ENCODE measurements around the gene ZNF446. TPM values are rescaled to one million over a fixed set of nuclear protein-coding genes. Genes with fewer than 3 reads are reported as not detected.

The ZNF446 gene
- polyA plus RNA-seq, 3 donors: 2.0 to 6.2 (median 2.2) TPM

- peaks cover 28 to 38% of the 10 kb centered on the region in 2 donors for H3K4me1 ChIP-seq (ENCODE audit: control insufficient read depth in 1 of 2, insufficient read depth in 2 of 2, low read length in 2 of 2)
- no peaks in the 10 kb centered on the region for H3K9me3 Mint-ChIP-seq
- peaks cover 44% of the 10 kb centered on the region for H3K79me2 ChIP-seq (ENCODE audit: insufficient read depth, low read length)
- no peak overlapping the region for H3K4me3 ChIP-seq (replicated peaks in 1 of 3; ENCODE audit: low read depth in 2 of 3, low read length in 3 of 3)
- WGBS (ENCODE audit: insufficient coverage): 83% methylated on average over 1 of the region's 2 CpGs
- no peak overlapping the region for H3K4me3 Mint-ChIP-seq
- no peak overlapping the region for H3K4me2 ChIP-seq (replicated peaks; ENCODE audit: extremely low read depth, low read length, poor library complexity, severe bottlenecking)
- peaks cover 0 to 2% (median 0%) of the 10 kb centered on the region in 3 donors for H3K27me3 Mint-ChIP-seq (ENCODE audit: low read depth in 3 of 3)
- H3K36me3 ChIP-seq (replicated peaks in 1 of 2; ENCODE audit: control insufficient read depth in 1 of 2, insufficient read depth in 2 of 2, low read length in 2 of 2): peaks cover 17 to 20% of the 10 kb centered on the region in 2 donors
- intact Hi-C loops (cut with micrococcal nuclease): no loop called here
- no peaks in the 10 kb centered on the region for H3K27me3 ChIP-seq (ENCODE audit: control insufficient read depth in 2 of 2, insufficient read depth in 2 of 2, low read length in 2 of 2)
- no peak overlapping the region for H2AFZ ChIP-seq (ENCODE audit: insufficient read depth, low read depth, low read length, poor library complexity, severe bottlenecking)
- H3K9ac ChIP-seq (ENCODE audit: insufficient read depth, low read length, poor library complexity, severe bottlenecking): no peak overlapping the region
- TF ChIP-seq, protein P1, sequence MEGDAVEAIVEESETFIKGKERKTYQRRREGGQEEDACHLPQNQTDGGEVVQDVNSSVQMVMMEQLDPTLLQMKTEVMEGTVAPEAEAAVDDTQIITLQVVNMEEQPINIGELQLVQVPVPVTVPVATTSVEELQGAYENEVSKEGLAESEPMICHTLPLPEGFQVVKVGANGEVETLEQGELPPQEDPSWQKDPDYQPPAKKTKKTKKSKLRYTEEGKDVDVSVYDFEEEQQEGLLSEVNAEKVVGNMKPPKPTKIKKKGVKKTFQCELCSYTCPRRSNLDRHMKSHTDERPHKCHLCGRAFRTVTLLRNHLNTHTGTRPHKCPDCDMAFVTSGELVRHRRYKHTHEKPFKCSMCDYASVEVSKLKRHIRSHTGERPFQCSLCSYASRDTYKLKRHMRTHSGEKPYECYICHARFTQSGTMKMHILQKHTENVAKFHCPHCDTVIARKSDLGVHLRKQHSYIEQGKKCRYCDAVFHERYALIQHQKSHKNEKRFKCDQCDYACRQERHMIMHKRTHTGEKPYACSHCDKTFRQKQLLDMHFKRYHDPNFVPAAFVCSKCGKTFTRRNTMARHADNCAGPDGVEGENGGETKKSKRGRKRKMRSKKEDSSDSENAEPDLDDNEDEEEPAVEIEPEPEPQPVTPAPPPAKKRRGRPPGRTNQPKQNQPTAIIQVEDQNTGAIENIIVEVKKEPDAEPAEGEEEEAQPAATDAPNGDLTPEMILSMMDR (IDR thresholded peaks at IDR 0.05): no peak
- H3K9me3 ChIP-seq (replicated peaks in 1 of 2; ENCODE audit: control insufficient read depth in 1 of 2, insufficient read depth in 1 of 2, low read length in 2 of 2): no peaks in the 10 kb centered on the region
- H3K27ac ChIP-seq (ENCODE audit: low read depth in 1 of 2, low read length in 2 of 2): no peak overlapping the region
- peaks cover 37% of the 10 kb centered on the region for H3K4me1 Mint-ChIP-seq
- peak overlapping the region in 3 of 7 donors; percentile 1 to 62 (median 4) for H3K27ac Mint-ChIP-seq
- H4K20me1 ChIP-seq (ENCODE audit: insufficient read depth, low read length): peaks cover 40% of the 10 kb centered on the region
- no peak for DNase-seq
- peaks cover 19 to 30% of the 10 kb centered on the region in 2 donors for H3K36me3 Mint-ChIP-seq
These were observed 39.1 kb downstream of the ZNF446 start for GRCh38 chr19:58515259-58515658.

- peaks cover 17 to 20% of the 10 kb centered on the region in 2 donors for H3K36me3 ChIP-seq (replicated peaks in 1 of 2; ENCODE audit: control insufficient read depth in 1 of 2, insufficient read depth in 2 of 2, low read length in 2 of 2)
- H3K9me3 ChIP-seq (replicated peaks in 1 of 2; ENCODE audit: control insufficient read depth in 1 of 2, insufficient read depth in 1 of 2, low read length in 2 of 2): no peaks in the 10 kb centered on the region
- 98% methylated on average over 23 of the region's 25 CpGs for WGBS (ENCODE audit: insufficient coverage)
- no peaks in the 10 kb centered on the region for H3K27me3 ChIP-seq (ENCODE audit: control insufficient read depth in 2 of 2, insufficient read depth in 2 of 2, low read length in 2 of 2)
- H3K27ac ChIP-seq (ENCODE audit: low read depth in 1 of 2, low read length in 2 of 2): no peak overlapping the region
- Mint-ChIP-seq H3K9me3 (peaks cover 0 to 3% (median 0%) of the 10 kb centered on the region in 7 donors), H3K27me3 (ENCODE audit: low read depth in 3 of 3) (peaks cover 0 to 3% (median 0%) of the 10 kb centered on the region in 3 donors), H3K4me1 (peaks cover 41% of the 10 kb centered on the region), H3K4me3 (no peak overlapping the region), H3K27ac (no peak overlapping the region), H3K36me3 (peaks cover 19 to 26% of the 10 kb centered on the region in 2 donors)
- TF ChIP-seq, protein P1 (IDR thresholded peaks at IDR 0.05): no peak
- intact Hi-C loops (cut with micrococcal nuclease): no loop called here
- peaks cover 44% of the 10 kb centered on the region for H3K79me2 ChIP-seq (ENCODE audit: insufficient read depth, low read length)
- peaks cover 35 to 42% of the 10 kb centered on the region in 2 donors for H3K4me1 ChIP-seq (ENCODE audit: control insufficient read depth in 1 of 2, insufficient read depth in 2 of 2, low read length in 2 of 2)
- H3K4me3 ChIP-seq (replicated peaks in 1 of 3; ENCODE audit: low read depth in 2 of 3, low read length in 3 of 3): no peak overlapping the region
- no peak overlapping the region for H3K9ac ChIP-seq (ENCODE audit: insufficient read depth, low read length, poor library complexity, severe bottlenecking)
- no peak overlapping the region for H3K4me2 ChIP-seq (replicated peaks; ENCODE audit: extremely low read depth, low read length, poor library complexity, severe bottlenecking)
- no peak for DNase-seq
- peaks cover 40% of the 10 kb centered on the region for H4K20me1 ChIP-seq (ENCODE audit: insufficient read depth, low read length)
- no peak overlapping the region for H2AFZ ChIP-seq (ENCODE audit: insufficient read depth, low read depth, low read length, poor library complexity, severe bottlenecking)
These were observed 40.2 kb downstream of the ZNF446 start for GRCh38 chr19:58516246-58516836.

Data from CD14-positive monocyte (primary cell).